Measurements from ENCODE around the gene PHKB.

Gene PHKB

GRCh38 chr16:47481698-47482374 lies 20.7 kb downstream of the PHKB start:
- Histone ChIP-seq H3F3A (ENCODE audit: control insufficient read depth, insufficient read depth) (no peaks in the 10 kb centered on the region), H3K9me3 (ENCODE audit: control insufficient read depth, insufficient read depth, low read length) (no peaks in the 10 kb centered on the region), H3K9me2 (replicated peaks; ENCODE audit: control insufficient read depth, low read length) (no peaks in the 10 kb centered on the region), H3K79me2 (ENCODE audit: control insufficient read depth, low read length) (peaks cover 35% of the 10 kb centered on the region), H3K27me3 (ENCODE audit: control insufficient read depth, low read length) (no peaks in the 10 kb centered on the region), H3K4me2 (ENCODE audit: low read length) (no peak overlapping the region), H3K4me3 (ENCODE audit: low read length) (no peak overlapping the region), H3K4me1 (ENCODE audit: control insufficient read depth, low read length) (peaks cover 10% of the 10 kb centered on the region), H3K36me3 (ENCODE audit: control insufficient read depth, low read length) (0 out of 2 replicates have a peak, but pooled peaks cover 5% of the 10 kb centered on the region), H3K27ac (ENCODE audit: low read depth, low read length) (no peak overlapping the region), H4K20me1 (ENCODE audit: control insufficient read depth, insufficient read depth, low read depth, low read length) (no peaks in the 10 kb centered on the region)
- TF ChIP-seq EZH2phosphoT487 (IDR thresholded peaks at IDR 0.05; ENCODE audit: borderline replicate concordance, low read length) (no peak), CTCF (IDR thresholded peaks at IDR 0.05; ENCODE audit: low read depth, low read length, poor library complexity, severe bottlenecking) (no peak)

GRCh38 chr16:47483616-47484015 lies 22.5 kb downstream of the PHKB start:
- H3K9me2 ChIP-seq (replicated peaks; ENCODE audit: control insufficient read depth, low read length): no peaks in the 10 kb centered on the region
- H3K79me2 ChIP-seq (ENCODE audit: control insufficient read depth, low read length): peaks cover 45% of the 10 kb centered on the region
- no peak overlapping the region for H3K4me3 ChIP-seq (ENCODE audit: low read length)
- no peak overlapping the region for H3K4me2 ChIP-seq (ENCODE audit: low read length)
- no peaks in the 10 kb centered on the region for H3K27me3 ChIP-seq (ENCODE audit: control insufficient read depth, low read length)
- TF ChIP-seq CTCF (IDR thresholded peaks at IDR 0.05; ENCODE audit: low read depth, low read length, poor library complexity, severe bottlenecking): no peak
- TF ChIP-seq EZH2phosphoT487 (IDR thresholded peaks at IDR 0.05; ENCODE audit: borderline replicate concordance, low read length): no peak
- no peak overlapping the region for H3K27ac ChIP-seq (ENCODE audit: low read depth, low read length)
- peaks cover 11% of the 10 kb centered on the region; the same call in 1 of the 2 replicates for H3K9me3 ChIP-seq (ENCODE audit: control insufficient read depth, insufficient read depth, low read length)
- H3K36me3 ChIP-seq (ENCODE audit: control insufficient read depth, low read length): peaks cover 5% of the 10 kb centered on the region; the same call in 1 of the 2 replicates
- H4K20me1 ChIP-seq (ENCODE audit: control insufficient read depth, insufficient read depth, low read depth, low read length): no peaks in the 10 kb centered on the region
- peaks cover 10% of the 10 kb centered on the region for H3K4me1 ChIP-seq (ENCODE audit: control insufficient read depth, low read length)
- no peaks in the 10 kb centered on the region for H3F3A ChIP-seq (ENCODE audit: control insufficient read depth, insufficient read depth)

- Histone ChIP-seq H3K9me3 (ENCODE audit: control insufficient read depth, insufficient read depth, low read length) (peaks cover 38% of the 10 kb centered on the region; the same call in 1 of the 2 replicates), H3K27me3 (ENCODE audit: control insufficient read depth, low read length) (no peaks in the 10 kb centered on the region), H3K27ac (ENCODE audit: low read depth, low read length) (no peak overlapping the region), H4K20me1 (ENCODE audit: control insufficient read depth, insufficient read depth, low read depth, low read length) (no peaks in the 10 kb centered on the region), H3K36me3 (ENCODE audit: control insufficient read depth, low read length) (peaks cover 30% of the 10 kb centered on the region), H3K4me3 (ENCODE audit: low read length) (no peak overlapping the region), H3K9me2 (replicated peaks; ENCODE audit: control insufficient read depth, low read length) (no peaks in the 10 kb centered on the region), H3K4me2 (ENCODE audit: low read length) (no peak overlapping the region), H3K4me1 (ENCODE audit: control insufficient read depth, low read length) (peaks cover 21% of the 10 kb centered on the region), H3K79me2 (ENCODE audit: control insufficient read depth, low read length) (peaks cover 47% of the 10 kb centered on the region), H3F3A (ENCODE audit: control insufficient read depth, insufficient read depth) (peaks cover 6% of the 10 kb centered on the region)
- TF ChIP-seq EZH2phosphoT487 (IDR thresholded peaks at IDR 0.05; ENCODE audit: borderline replicate concordance, low read length): no peak
- TF ChIP-seq CTCF (IDR thresholded peaks at IDR 0.05; ENCODE audit: low read depth, low read length, poor library complexity, severe bottlenecking): no peak
These were observed 25.7 kb downstream of the PHKB start for GRCh38 chr16:47486856-47487255.

Measured in DOHH2 (cell line).